RWPE1 (cell line): ENCODE results near the gene NT5C3B.
A peak's percentile ranks its signal among the peaks of the same experiment; 100 is the strongest.

Experiments used
- CTCF ChIA-PET: fragments of 350-600 bp; sonication (Branson Sonifier 250); formaldehyde crosslinking; extraction: SDS; loops from one replicate; lab custom pipeline; 2021; lab: Yijun Ruan, JAX
- POLR2A ChIA-PET: fragments of 400-600 bp; formaldehyde crosslinking; extraction: SDS; loops from one replicate; lab custom pipeline; 2020; ENCODE audit warnings: antibody characterized with exemption; ENCODE audit not compliant: low non-redundant PET; lab: Yijun Ruan, JAX
- DNase-seq: peaks from one replicate; pipeline ENCODE4 v3.0.0; 2012; ENCODE audit warnings: low spot score
- H3K27ac ChIP-seq: fragments of 450-650 bp; 2 replicates; pipeline ENCODE4 v1.5.1; 2017
- CTCF ChIP-seq: fragments of 450-650 bp; conservative IDR thresholded peaks from 2 replicates; pipeline ENCODE4 v1.5.1; 2017; ENCODE audit warnings: low read depth, mild to moderate bottlenecking

Gene NT5C3B

GRCh38 chr17:41801374-41802271 lies 34.4 kb downstream of the NT5C3B start:
- peak; percentile 72 for DNase-seq
- CTCF ChIA-PET = interaction anchor here (0.7 to 3.9 kb wide), 19 partner anchors 8 to 64 kb away, joined by 3 to 51 read pairs (median 4); partner anchors contain the start of genes JUP and P3H4
- POLR2A ChIA-PET = interaction anchor here (0.8 to 5.8 kb wide), 4 partner anchors 9 to 113 kb away, joined by 3 to 90 read pairs (median 6); partner anchors contain the start of gene JUP
- peak overlapping the region; percentile 100 for H3K27ac ChIP-seq
- TF ChIP-seq CTCF = peak; percentile 95

GRCh38 chr17:41800601-41801373 lies 35.2 kb downstream of the NT5C3B start:
- CTCF ChIA-PET = interaction anchor here (0.7 to 3.9 kb wide), 20 partner anchors 8 to 105 kb away, joined by 3 to 51 read pairs (median 4); partner anchors contain the start of genes JUP and P3H4

GRCh38 chr17:41799366-41799765 lies 36.7 kb downstream of the NT5C3B start:
- DNase-seq = peak; percentile 52
- ChIA-PET POLR2A (interaction anchor here (0.5 to 5.8 kb wide), 3 partner anchors 13 to 18 kb away, joined by 3 to 90 read pairs (median 4); partner anchors contain the start of genes FKBP10 and JUP), CTCF (interaction anchor here (3.9 kb wide), 1 partner anchor 13 kb away, joined by 51 read pairs; the partner anchor contains the start of gene JUP)
- H3K27ac ChIP-seq = peak overlapping the region; percentile 100
- TF ChIP-seq CTCF = no peak

More at GRCh38 chr17:41800601-41801373, 35.2 kb downstream of the NT5C3B start:
- no peak for TF ChIP-seq CTCF
- POLR2A ChIA-PET = interaction anchor here (0.6 to 5.8 kb wide), 7 partner anchors 8 to 216 kb away, joined by 3 to 90 read pairs (median 5); partner anchors contain the start of genes DNAJC7 and JUP
- DNase-seq = peak; percentile 94
- H3K27ac ChIP-seq = peak overlapping the region; percentile 100

GRCh38 chr17:41797377-41797776 lies 38.7 kb downstream of the NT5C3B start:
- POLR2A ChIA-PET = interaction anchor here (5.8 kb wide), 1 partner anchor 12 kb away, joined by 90 read pairs; the partner anchor contains the start of gene JUP
- peak overlapping the region; percentile 100 for H3K27ac ChIP-seq
- no peak for DNase-seq
- TF ChIP-seq CTCF = no peak
- CTCF ChIA-PET = interaction anchor here (0.6 kb wide), 2 partner anchors 32 to 60 kb away, joined by 3 read pairs; no protein-coding TSS in a partner anchor

GRCh38 chr17:41796121-41796895 lies 39.7 kb downstream of the NT5C3B start:
- no peak for DNase-seq
- ChIA-PET POLR2A (interaction anchor here (1.0 kb wide), 1 partner anchor 10 kb away, joined by 5 read pairs; the partner anchor contains the start of gene JUP), CTCF (interaction anchor here (0.7 kb wide), 1 partner anchor 106 kb away, joined by 4 read pairs; no protein-coding TSS in a partner anchor)
- H3K27ac ChIP-seq = peak overlapping the region; percentile 100
- TF ChIP-seq CTCF = no peak
